Hepatocyte (in vitro differentiated cells): ENCODE data around the gene CMC2. TPM values are rescaled to one million over a fixed set of nuclear protein-coding genes. Genes with fewer than 3 reads are reported as not detected.

Experiments
- DNase-seq: peaks from one replicate; pipeline ENCODE4 v3.0.0-alpha.2; 2016; ENCODE audit warnings: low spot score
- H2AFZ ChIP-seq: fragments of 200-600 bp; sonication (generic); 2 replicates; pipeline ENCODE4 v1.6.0; 2016; ENCODE audit warnings: antibody characterized with exemption, mild to moderate bottlenecking
- H3K27ac ChIP-seq: fragments of 200-600 bp; sonication (generic); 2 replicates; pipeline ENCODE4 v1.5.1; 2016; ENCODE audit warnings: mild to moderate bottlenecking
- H3K27me3 ChIP-seq: fragments of 200-600 bp; sonication (generic); 2 replicates; pipeline ENCODE4 v1.6.1; 2016
- H3K36me3 ChIP-seq: fragments of 200-600 bp; sonication (generic); replicated peaks from 2 replicates; pipeline ENCODE4 v1.5.1; 2016; ENCODE audit warnings: low read depth; ENCODE audit not compliant: insufficient read depth
- H3K4me1 ChIP-seq: fragments of 200-600 bp; sonication (generic); 2 replicates; pipeline ENCODE4 v1.5.1; 2016; ENCODE audit warnings: mild to moderate bottlenecking, moderate library complexity; ENCODE audit not compliant: insufficient read depth
- H3K4me2 ChIP-seq: fragments of 200-600 bp; sonication (generic); 2 replicates; pipeline ENCODE4 v1.6.0; 2016
- H3K4me3 ChIP-seq: fragments of 200-600 bp; sonication (generic); 2 replicates; pipeline ENCODE4 v1.5.1; 2016; ENCODE audit warnings: mild to moderate bottlenecking
- H3K79me2 ChIP-seq: fragments of 200-600 bp; sonication (generic); 2 replicates; pipeline ENCODE4 v1.6.0; 2017; ENCODE audit warnings: mild to moderate bottlenecking
- H3K9me2 ChIP-seq: fragments of 200-600 bp; sonication (generic); replicated peaks from 2 replicates; pipeline ENCODE4 v1.6.0; 2017; ENCODE audit warnings: mild to moderate bottlenecking; ENCODE audit not compliant: insufficient read depth
- H3K9me3 ChIP-seq: fragments of 200-600 bp; sonication (generic); 2 replicates; pipeline ENCODE4 v1.5.1; 2016; ENCODE audit warnings: low read depth, mild to moderate bottlenecking
- H4K20me1 ChIP-seq: fragments of 200-600 bp; sonication (generic); 2 replicates; pipeline ENCODE4 v1.6.0; 2016; ENCODE audit warnings: mild to moderate bottlenecking; ENCODE audit not compliant: insufficient read depth, poor library complexity, severe bottlenecking
- EZH2 ChIP-seq: fragments of 200-600 bp; sonication (generic); IDR thresholded peaks from 2 replicates; pipeline ENCODE4 v1.6.1; 2016; ENCODE audit warnings: antibody characterized with exemption, mild to moderate bottlenecking, borderline replicate concordance
- EZH2phosphoT487 ChIP-seq: fragments of 200-600 bp; sonication (generic); IDR thresholded peaks from one replicate; pipeline ENCODE4 v1.6.1; 2018; ENCODE audit warnings: antibody characterized with exemption, mild to moderate bottlenecking, low read depth, moderate library complexity; ENCODE audit not compliant: unreplicated experiment, severe bottlenecking
- WGBS: methylation state at CpG from one replicate; pipeline ENCODE4 v1.1.6; 2016; ENCODE audit warnings: low lambda C conversion rate; ENCODE audit errors: missing lambda C conversion rate; 5-methylcytosine and 5-hydroxymethylcytosine counted together
- polyA plus RNA-seq: library from polyadenylated mRNA; unstranded; fragments of >200 nt; fragmentation: Nextera tagmentation; extraction: Ambion mirVana; gene quantifications from 2 replicates; pipeline ENCODE4 v1.2.1, GENCODE V29; 2016
- total RNA-seq: library from RNA; depleted of rRNA; stranded (reverse); fragments of >200 nt; gene quantifications from 2 replicates; pipeline ENCODE4 v1.2.3, GENCODE V29; 2014
- TF ChIP-seq, protein P1 (sequence below): fragments of 200-600 bp; sonication (generic); IDR thresholded peaks from 2 replicates; pipeline ENCODE4 v1.5.1; 2016; ENCODE audit warnings: antibody characterized with exemption, mild to moderate bottlenecking; ENCODE audit not compliant: poor library complexity

Gene CMC2
- total and polyA plus RNA-seq, 2 experiments from 2014 or later = 47.4 to 133 TPM

DNA sequence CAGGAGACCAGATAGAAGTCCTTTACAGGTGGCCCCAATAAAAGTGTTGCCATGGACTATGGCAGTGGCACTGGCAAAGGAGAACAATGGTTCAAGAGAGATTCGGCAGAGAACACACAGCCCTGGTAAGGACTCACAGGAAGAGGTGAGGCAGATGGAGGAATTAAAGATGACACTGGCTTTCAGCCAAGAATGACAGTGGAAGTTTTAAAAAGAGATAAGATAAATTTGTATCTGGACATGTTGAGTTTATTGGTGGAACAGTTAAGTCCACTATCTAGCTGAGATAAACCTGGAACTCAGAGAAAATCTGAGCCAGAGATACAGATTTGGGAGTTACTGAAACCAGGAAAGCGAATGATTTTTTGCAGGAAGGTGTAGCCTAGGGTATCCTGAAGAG lies 20.1 kb downstream of the CMC2 start:
- Histone ChIP-seq H3K27ac (peak overlapping the region; percentile 22), H3K79me2 (peaks cover 57% of the 10 kb centered on the region), H4K20me1 (no peaks in the 10 kb centered on the region), H3K36me3 (no peaks in the 10 kb centered on the region), H3K4me2 (peak overlapping the region; percentile 53), H3K9me3 (no peaks in the 10 kb centered on the region), H3K27me3 (no peaks in the 10 kb centered on the region), H3K4me3 (no peak overlapping the region), H3K4me1 (peaks cover 7% of the 10 kb centered on the region), H3K9me2 (no peaks in the 10 kb centered on the region), H2AFZ (no peak overlapping the region)
- WGBS = 54% methylated on average over 2 of the region's 2 CpGs
- TF ChIP-seq EZH2phosphoT487 = no peak
- TF ChIP-seq EZH2 = no peak
- TF ChIP-seq, protein P1, sequence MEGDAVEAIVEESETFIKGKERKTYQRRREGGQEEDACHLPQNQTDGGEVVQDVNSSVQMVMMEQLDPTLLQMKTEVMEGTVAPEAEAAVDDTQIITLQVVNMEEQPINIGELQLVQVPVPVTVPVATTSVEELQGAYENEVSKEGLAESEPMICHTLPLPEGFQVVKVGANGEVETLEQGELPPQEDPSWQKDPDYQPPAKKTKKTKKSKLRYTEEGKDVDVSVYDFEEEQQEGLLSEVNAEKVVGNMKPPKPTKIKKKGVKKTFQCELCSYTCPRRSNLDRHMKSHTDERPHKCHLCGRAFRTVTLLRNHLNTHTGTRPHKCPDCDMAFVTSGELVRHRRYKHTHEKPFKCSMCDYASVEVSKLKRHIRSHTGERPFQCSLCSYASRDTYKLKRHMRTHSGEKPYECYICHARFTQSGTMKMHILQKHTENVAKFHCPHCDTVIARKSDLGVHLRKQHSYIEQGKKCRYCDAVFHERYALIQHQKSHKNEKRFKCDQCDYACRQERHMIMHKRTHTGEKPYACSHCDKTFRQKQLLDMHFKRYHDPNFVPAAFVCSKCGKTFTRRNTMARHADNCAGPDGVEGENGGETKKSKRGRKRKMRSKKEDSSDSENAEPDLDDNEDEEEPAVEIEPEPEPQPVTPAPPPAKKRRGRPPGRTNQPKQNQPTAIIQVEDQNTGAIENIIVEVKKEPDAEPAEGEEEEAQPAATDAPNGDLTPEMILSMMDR = no peak
- no peak for DNase-seq

DNA sequence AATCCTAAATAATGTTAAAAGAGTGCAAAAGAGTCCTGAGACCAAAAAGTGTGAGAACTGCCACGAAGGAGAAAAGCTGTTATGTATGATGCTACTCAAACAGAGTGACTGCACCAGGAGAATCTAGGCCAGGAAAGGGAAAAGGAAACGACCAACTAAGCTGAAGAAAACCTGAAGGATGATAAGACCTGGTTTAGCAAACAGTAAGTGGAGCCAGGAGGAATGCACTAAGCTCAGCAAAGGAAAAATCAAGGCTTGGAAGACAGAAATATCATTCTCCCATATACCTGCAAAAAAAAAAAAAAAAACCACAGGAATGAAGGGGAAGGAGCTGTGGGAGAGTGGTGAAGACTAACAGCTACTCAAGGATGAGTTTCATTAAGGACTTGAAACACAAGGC lies 21.1 kb downstream of the CMC2 start:
- Histone ChIP-seq H3K79me2 (peaks cover 57% of the 10 kb centered on the region), H3K4me1 (peaks cover 7% of the 10 kb centered on the region), H2AFZ (no peak overlapping the region), H3K9me3 (no peaks in the 10 kb centered on the region), H3K27me3 (no peaks in the 10 kb centered on the region), H3K9me2 (no peaks in the 10 kb centered on the region), H4K20me1 (no peaks in the 10 kb centered on the region), H3K27ac (peak overlapping the region; percentile 22), H3K4me2 (peak overlapping the region; percentile 53), H3K4me3 (no peak overlapping the region), H3K36me3 (no peaks in the 10 kb centered on the region)
- 49% methylated on average over 2 of the region's 2 CpGs for WGBS
- DNase-seq = no peak
- no peak for TF ChIP-seq EZH2
- no peak for TF ChIP-seq EZH2phosphoT487
- TF ChIP-seq, protein P1 = no peak

DNA sequence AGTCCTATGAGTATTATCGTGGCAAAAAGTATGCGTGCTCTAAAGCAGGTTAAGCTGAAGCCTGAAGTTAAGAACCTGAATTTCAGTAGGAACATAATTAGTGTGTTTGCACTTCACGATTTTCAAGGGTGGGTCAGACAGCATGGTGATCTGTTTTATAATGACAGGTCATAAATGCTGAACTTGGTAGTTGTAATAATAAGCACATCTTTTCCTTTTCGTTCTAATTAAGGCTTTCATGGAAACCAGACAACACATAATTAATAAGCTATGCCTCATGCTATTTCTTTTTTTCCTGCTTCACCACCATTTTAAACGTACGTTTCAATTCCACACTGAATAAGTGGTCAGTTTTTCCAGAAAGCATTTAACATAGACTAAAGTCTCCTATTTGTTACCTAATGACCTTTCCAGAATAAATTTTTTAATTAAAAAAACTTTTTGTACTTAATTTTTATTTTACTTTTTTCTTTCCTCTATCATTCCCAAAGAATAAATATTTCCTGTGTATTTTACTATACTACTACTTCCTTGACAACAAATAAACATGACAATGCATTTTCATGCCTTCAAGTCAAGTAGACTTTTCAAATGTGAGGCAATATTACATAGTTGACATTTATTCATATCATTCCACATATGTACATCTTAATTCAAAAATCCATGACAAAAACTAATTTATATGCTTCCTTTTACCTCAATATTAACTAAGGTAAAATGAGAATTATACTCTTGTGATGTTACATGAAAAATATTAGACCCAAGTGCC lies 22.4 kb downstream of the CMC2 start:
- H2AFZ ChIP-seq = no peak overlapping the region
- no peak for TF ChIP-seq EZH2phosphoT487
- TF ChIP-seq, protein P1 = no peak
- TF ChIP-seq EZH2 = no peak
- no peak for DNase-seq
- H3K4me3 ChIP-seq = no peak overlapping the region
- no peaks in the 10 kb centered on the region for H3K36me3 ChIP-seq
- no peaks in the 10 kb centered on the region for H3K9me2 ChIP-seq
- WGBS = 71% methylated on average over 6 of the region's 6 CpGs
- H3K4me2 ChIP-seq = no peak overlapping the region
- H3K27me3 ChIP-seq = no peaks in the 10 kb centered on the region
- H4K20me1 ChIP-seq = no peaks in the 10 kb centered on the region
- H3K79me2 ChIP-seq = peaks cover 55% of the 10 kb centered on the region
- no peak overlapping the region for H3K27ac ChIP-seq
- H3K4me1 ChIP-seq = peaks cover 7% of the 10 kb centered on the region
- no peaks in the 10 kb centered on the region for H3K9me3 ChIP-seq
